HG02571 (cell line): ENCODE measurements around the gene PHF21A.

Experiments used
- ATAC-seq: cut with Tn5 transposase; IDR thresholded peaks from one replicate; pipeline ENCODE4 v1.9.1; 2021; ENCODE audit warnings: mild to moderate bottlenecking, moderate library complexity; ENCODE audit not compliant: unreplicated experiment

PHF21A gene

GRCh38 chr11:46079662-46080061 is 41.6 kb downstream of the PHF21A start:
- ATAC-seq = no peak

GRCh38 chr11:46075928-46076327 is 45.3 kb downstream of the PHF21A start:
- no peak for ATAC-seq

- ATAC-seq = no peak
Measured at GRCh38 chr11:46075168-46075567, 46.1 kb downstream of the PHF21A start.

- ATAC-seq = no peak
Measured at GRCh38 chr11:46073632-46074031, 47.6 kb downstream of the PHF21A start.

GRCh38 chr11:46072172-46072964 is 48.9 kb downstream of the PHF21A start:
- ATAC-seq = no peak

GRCh38 chr11:46071091-46071490 is 50.2 kb downstream of the PHF21A start:
- ATAC-seq = no peak

GRCh38 chr11:46069595-46069994 is 51.7 kb downstream of the PHF21A start:
- no peak for ATAC-seq

GRCh38 chr11:46066335-46066734 is 54.9 kb downstream of the PHF21A start:
- no peak for ATAC-seq

- ATAC-seq = no peak
Measured at GRCh38 chr11:46065681-46066080, 55.6 kb downstream of the PHF21A start.

GRCh38 chr11:46064221-46064620 is 57.0 kb downstream of the PHF21A start:
- no peak for ATAC-seq

GRCh38 chr11:46063138-46063537 is 58.1 kb downstream of the PHF21A start:
- ATAC-seq = no peak

- ATAC-seq = no peak
Measured at GRCh38 chr11:46060013-46060412, 61.2 kb downstream of the PHF21A start.

GRCh38 chr11:46057489-46057888 is 63.8 kb downstream of the PHF21A start:
- no peak for ATAC-seq

- ATAC-seq = no peak
Measured at GRCh38 chr11:46055371-46055770, 65.9 kb downstream of the PHF21A start.

- ATAC-seq = no peak
Measured at GRCh38 chr11:46051102-46051501, 70.2 kb downstream of the PHF21A start.

GRCh38 chr11:46050662-46051061 is 70.6 kb downstream of the PHF21A start:
- no peak for ATAC-seq

- no peak for ATAC-seq
Measured at GRCh38 chr11:46050003-46050461, 71.2 kb downstream of the PHF21A start.

- no peak for ATAC-seq
Measured at GRCh38 chr11:46049325-46049897, 71.8 kb downstream of the PHF21A start.

GRCh38 chr11:46048198-46048597 is 73.1 kb downstream of the PHF21A start:
- ATAC-seq = no peak

- ATAC-seq = no peak
Measured at GRCh38 chr11:46047520-46047919, 73.7 kb downstream of the PHF21A start.

GRCh38 chr11:46045811-46046210 is 75.4 kb downstream of the PHF21A start:
- no peak for ATAC-seq

- ATAC-seq = no peak
Measured at GRCh38 chr11:46044601-46045000, 76.7 kb downstream of the PHF21A start.
